Activated CD8-positive, alpha-beta memory T cell treated with anti-CD3 and anti-CD28 coated beads for 4 hours (primary cell): Measurements from ENCODE around the gene RARS2.
A peak's percentile ranks its signal among the peaks of the same experiment; 100 is the strongest.
"Not testable (repeated sequence)": the region's sequence is repeated elsewhere in the genome, so short reads cannot be mapped to it uniquely, and the experiment has no call there.

Experiments used
- DNase-seq, 2 donors: peaks; one replicate each; pipeline ENCODE4 v3.0.0-alpha.2; 2020; ENCODE audit warnings: low read depth in 2 of 2

Gene RARS2, protein sequence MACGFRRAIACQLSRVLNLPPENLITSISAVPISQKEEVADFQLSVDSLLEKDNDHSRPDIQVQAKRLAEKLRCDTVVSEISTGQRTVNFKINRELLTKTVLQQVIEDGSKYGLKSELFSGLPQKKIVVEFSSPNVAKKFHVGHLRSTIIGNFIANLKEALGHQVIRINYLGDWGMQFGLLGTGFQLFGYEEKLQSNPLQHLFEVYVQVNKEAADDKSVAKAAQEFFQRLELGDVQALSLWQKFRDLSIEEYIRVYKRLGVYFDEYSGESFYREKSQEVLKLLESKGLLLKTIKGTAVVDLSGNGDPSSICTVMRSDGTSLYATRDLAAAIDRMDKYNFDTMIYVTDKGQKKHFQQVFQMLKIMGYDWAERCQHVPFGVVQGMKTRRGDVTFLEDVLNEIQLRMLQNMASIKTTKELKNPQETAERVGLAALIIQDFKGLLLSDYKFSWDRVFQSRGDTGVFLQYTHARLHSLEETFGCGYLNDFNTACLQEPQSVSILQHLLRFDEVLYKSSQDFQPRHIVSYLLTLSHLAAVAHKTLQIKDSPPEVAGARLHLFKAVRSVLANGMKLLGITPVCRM

DNA sequence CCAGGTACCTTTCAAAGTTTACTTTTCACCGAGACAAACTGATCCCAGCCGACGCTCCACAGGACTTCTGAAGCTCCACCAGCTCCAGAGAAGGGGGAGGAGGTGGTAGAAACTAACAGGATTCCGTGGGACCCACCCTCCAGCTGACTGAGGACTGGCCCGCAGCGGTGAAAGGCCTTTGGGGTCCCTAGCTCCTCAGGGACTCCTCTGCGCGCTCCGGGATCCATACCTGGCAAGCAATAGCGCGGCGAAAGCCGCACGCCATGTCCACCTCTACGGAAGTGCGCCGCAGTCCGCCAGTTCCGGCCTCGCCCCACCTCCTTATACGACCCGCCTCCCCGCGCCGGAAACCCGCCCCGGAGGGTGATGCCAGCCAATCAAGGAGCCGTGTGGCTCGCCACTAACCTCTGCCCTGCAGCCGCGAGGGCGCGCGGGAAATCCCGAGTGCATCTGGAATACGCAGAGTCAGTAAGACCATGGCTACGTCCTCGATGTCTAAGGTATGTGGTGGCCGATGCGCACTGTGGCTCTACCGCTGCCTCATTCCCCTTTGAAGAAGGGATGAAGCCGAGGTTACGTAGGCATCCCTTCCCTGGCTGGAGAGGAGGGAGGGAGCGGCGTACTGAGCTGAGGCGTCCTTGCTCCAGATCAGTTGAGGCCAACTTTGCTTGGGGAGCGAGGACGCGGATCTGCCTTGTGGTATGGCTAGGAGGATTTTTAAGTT lies at the start of gene RARS2, which contains the start of gene ORC3:
Gene RARS2, minus strand, starts transcription at position 295 of the 724 bp plus-strand sequence. Its CDS starts 30 bp downstream, at position 265.
Gene ORC3, plus strand, starts transcription at position 443 of the 724 bp plus-strand sequence. Its CDS starts 34 bp downstream, at position 477.
- peak; percentile 85 to 88 for DNase-seq

DNA sequence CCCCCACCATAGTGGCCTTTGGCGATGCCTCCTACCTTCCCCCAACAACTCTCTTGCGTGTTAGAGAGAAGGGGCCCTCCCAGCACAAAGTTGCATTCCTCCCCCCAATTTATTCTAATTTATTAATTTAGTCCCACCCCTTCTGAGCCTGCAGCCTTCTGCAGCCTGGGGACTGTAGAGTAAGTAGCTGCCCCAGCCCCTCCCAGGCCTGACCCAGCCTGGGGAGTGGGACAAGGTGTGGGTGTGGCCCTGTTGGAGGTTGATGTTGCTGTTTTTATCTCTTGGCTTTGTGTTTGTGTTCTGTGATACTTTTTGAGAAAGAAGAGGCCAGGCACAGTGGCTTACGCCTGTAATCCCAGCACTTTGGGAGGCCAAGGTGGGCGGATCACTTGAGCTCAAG lies 49.6 kb upstream of the RARS2 start:
- DNase-seq = no peak

DNA sequence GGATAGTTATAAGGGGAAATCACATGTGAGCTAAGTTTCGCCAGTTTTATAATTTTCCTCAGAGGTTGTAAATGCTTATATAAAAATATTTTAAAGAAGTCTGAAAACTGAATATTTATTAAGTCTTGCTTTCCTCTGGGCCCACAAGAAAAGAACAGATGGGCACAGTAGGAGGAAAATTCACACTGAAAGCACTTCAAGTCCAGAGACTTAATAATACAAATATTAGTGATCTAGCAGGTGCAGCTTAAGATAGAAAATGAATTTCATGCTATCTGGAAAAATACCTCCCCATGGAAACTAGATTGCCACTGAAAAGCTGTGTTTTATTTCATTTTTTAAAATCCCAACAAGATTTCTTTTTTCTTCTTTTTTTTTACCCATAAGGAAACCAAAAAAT lies 47.3 kb upstream of the RARS2 start:
- DNase-seq = no peak

DNA sequence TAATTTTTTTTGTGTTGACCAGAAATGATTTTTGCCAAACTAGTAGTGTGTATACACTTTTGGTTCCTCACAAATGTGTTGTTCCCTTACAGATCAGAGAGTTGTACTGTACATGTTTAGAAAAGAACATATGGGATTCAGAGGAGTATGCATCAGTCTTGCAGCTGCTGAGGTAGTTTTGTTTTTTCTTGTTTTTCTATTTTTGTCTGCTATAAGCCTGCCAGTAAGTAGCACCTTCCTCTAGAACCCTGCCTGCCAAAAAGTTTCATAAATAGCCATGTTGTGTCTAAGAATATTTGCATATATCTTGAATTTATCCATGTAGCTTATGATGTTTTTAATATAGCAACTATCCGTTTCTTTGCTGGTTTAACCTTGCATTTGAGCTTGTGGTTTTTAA lies 46.5 kb upstream of the RARS2 start:
- no peak for DNase-seq

DNA sequence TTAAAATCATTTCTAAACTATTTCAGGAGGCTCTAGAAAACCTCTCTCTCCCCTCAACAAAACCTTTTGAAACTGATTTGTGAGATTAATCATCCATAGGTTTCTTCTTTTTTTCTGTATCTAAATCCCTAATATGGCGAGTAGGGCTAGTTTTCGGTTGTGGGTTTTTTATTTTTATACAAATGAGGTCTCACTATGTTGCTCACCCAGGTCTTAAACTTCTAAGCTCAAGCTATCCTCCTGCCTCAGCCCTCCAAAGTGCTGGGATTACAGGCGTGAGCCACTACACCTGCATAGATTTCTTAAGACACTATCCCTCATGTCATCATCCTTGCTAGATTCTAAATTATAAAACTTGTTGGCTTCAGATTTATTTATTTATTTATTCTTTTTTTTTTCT lies 44.1 kb upstream of the RARS2 start:
- no peak for DNase-seq

DNA sequence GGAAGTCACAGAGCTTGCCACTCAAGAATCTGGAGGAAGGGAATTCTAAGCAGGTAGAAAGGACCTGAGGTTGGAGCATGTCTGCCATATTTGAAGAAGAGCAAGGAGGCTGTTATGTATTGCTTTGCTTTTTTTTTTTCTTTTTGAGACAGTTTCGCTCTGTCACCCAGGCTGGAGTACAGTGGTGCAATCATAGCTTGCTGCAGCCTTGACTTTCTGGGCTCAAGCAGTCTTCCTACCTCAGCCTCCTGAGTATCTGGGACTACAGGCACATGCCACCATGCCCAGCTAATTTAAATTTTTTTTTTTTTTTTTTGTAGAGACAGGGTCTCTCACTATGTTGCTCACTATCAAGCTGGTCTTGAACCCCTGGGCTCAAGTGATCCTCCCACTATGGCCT lies 41.0 kb upstream of the RARS2 start:
- DNase-seq = no peak

DNA sequence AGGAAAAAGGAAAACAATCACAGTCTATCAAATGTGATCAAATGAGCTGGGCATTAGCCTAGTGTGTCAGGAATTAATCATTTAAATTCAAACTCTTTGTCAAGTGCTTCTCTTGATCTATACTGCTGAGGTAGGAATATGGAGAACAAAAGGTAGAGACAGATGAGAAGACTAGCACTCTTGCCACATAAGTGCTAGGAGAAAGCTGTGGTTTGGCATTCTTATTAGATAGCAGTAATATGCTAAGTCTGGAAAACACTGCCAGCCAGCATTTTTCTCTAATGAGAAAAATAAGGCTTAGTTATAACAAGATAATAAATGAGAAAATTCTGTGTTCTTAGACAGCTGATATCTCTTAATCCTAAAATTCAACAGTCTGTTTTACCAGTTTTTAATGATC lies 39.1 kb upstream of the RARS2 start:
- DNase-seq = no peak

DNA sequence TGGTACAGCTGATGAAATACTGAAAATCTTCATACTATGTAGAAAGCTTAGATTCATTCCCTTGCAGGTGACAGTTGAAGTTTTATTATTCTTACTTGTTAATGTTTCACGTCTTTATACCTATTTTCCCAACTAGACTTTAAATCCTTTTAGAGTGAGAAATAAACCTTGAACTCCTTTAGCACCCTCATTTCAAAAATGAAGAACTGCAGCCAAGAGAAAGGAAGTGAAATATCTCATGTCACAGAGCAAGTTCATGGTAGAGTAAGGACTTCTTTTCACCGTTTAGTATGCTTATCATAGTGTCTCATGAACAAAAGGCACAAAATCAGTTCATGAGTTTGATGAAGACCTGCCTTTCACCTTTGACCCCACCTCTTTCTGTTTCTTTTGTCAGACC lies 38.6 kb upstream of the RARS2 start:
- DNase-seq = no peak

DNA sequence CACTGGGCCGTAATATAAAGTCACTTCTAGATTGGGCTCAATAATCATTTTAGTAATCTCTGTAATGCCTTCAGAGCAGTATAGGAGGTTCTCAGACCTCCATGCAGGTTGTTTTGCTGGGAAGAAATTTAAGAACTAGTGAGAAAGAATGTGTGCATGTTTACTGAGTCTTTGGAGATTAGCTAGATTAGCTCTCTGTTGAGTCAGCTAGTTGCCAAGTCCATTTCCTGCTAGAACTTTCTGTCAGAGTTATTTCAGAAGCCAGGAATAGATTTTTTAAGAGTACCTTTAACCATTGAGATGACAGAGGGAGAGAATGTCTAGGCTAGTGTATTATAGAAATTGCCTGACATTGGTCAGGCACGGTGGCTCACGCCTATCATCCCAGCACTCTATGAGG lies 33.5 kb upstream of the RARS2 start:
- no peak for DNase-seq

DNA sequence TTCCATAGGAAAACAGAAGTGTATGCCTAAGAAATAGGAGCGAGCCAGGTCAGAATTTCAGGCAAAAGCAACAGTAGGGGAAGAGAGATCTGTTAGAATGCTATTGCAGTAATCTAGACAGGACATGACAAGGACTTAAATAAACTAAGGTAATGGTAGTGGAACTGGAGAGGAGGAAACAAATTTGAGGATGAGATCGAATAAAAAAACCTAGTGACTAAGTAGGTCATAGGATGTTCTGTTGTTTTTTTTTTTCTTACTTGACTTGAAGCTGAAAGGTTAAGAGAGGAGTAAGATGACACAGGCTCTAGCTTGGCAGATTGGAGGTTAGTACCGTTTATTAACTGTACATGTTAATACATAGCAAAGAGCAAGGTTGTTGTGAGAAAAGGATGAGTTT lies 28.7 kb upstream of the RARS2 start:
- no peak for DNase-seq

DNA sequence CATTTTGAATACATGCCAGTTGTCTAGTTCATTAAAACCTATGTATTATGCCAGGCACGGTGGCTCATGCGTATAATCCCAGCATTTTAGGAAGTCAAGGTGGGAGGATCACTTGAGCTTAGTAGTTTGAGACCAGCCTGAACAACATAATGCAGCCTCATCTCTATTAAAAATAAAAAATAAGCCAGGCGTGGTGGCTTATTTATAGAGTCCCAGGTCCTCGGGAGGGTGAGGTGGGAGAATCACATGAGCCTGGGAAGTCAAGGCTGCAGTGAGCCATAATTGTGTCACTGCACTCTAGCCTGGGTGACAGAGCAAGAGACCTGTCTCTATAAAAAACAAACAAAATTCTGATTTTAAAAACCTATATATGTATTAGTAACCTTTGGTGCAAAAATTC lies 27.6 kb upstream of the RARS2 start:
- no peak for DNase-seq

DNA sequence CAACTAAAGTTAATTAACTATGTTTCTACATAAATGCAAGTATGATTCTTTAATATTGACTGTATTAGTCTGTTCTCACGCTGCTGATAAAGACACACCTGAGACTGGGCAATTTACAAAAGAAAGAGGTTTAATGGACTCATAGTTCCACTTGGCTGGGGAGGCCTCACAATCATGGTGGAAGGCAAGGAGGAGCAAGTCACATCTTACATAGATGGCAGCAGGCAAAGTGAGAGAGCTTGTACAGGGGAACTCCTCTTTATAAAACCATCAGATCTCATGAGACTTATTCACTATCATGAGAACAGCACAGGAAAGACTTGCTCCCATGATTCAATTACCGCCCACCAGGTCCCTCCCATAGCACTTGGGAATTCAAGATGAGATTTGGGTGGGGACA lies 23.2 kb upstream of the RARS2 start:
- DNase-seq = not testable (repeated sequence)

DNA sequence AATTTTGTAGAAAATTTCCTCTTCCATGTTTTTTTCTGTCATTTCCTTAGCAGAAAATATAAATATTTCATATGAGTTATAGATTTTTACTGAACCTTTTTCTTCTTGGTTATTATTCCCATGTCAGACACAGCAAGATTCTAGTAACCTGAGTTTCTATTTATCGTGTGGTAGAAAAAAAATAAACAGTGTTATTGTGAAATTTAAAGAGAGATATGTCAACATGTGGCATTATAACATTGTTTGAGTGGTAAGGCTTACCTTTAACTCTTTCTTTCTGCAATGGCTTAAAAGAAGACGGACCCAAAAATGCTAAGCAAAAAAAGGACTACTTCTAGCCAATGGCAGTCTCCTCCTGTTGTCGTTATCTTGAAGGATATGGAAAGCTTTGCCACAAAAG lies 19.0 kb upstream of the RARS2 start:
- no peak for DNase-seq

DNA sequence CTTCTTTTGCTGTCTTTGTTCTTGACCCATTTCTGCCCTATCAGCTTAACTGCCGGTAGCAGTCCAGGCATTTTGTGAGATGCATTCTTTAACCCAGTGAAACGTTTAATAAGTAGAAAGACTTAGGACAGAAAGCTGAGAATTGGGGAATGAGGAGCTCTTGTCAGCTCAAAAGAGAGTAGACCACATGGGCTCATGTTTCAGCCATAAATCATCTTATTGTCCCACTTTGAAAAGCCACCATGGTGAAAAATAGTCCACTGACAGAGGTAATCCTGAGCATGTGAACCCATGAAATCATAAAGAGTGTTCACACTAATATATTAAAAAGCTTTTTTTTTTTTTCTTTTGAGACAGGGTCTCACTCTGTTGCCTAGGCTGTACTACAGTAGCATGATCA lies 16.4 kb upstream of the RARS2 start:
- no peak for DNase-seq

DNA sequence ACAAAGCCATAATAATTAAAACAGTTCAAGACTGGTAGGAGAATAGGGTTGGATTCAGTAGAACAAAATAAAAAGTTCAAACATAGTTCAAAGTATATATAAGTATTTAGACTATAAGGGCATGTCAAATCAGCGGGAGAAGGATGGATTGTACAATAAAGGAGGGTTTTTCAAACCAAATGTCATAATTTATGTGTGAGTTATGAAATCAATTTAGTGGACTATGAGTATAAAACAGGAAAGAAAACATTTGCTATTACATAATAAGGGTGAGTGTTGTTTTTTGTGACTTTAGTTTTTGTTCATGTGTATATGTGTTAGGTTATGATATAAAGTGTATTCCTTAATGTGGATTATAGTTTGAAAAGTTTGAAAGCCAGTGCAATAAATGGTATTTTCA lies 10.8 kb upstream of the RARS2 start:
- DNase-seq = no peak

DNA sequence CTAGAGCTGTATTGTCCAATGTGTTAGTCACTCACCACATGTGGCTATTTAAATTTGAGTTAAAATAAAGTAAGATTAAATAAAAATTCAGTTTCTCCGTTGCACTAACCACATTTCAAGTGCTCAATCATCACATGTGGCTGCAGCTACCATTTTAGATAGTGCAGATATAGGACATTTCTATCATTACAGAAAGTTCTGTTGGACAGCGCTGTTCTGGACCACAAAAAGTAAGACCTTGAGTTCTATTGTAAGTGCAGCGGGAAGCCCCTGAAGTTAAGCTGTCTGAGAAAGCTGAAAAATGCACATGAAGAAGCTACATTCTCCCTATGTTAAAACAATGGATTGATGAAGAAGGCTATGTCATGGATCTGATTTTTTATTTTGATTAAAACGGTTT lies 1.2 kb upstream of the RARS2 start:
- DNase-seq = no peak

DNA sequence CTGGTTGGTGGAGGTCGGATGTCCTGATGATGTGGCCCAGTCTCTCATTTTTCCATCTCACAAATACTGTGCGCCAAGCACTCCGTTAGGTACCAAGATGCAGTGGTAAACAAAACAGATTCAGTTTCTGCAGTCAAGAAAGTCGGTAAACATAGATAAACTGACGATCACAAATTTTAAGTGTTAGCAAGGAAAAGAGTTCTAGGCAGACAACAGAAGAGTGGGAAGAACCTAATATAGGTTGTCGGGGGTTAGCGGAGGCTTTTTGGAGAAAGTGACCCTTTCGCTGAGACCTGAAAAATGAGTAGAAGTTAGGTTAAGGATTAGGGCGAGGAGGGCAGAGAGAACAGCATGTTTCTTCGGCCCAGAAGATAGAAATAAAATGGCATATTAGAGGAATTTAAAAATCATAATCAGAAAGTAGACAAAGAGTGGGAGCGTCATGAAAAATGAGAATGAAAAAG lies 662 bp upstream of the RARS2 start:
- DNase-seq = no peak

DNA sequence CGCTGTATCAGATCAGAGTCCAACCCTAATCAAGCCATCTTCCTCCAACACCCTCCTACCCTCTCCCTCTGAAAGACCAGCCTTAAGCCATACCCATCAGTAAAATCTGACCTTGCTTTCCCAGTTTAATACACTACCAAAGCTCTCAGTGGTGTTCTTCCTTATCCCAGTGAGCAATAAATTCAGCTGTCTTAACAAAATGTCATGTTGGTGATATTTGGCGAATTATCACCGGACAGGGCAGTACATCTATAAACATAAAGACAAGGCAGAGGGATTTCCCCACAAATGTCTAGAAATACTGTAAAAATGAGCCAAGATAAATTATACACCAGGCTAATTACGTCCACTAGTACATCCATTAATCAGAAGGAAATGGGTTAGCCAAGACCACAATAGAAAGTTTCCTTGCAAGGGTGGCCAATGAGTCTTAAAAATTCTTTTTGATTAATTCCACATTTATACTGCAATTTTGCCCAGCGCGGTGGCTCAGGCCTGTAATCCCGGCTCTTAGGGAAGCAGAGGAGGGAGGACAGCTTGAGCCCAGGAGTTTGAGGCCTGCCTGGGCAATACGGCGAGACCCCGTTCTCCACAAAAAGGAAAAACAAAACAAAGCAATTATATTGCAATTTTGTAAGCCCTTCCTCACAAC lies 905 bp downstream of the RARS2 start:
- DNase-seq = no peak

DNA sequence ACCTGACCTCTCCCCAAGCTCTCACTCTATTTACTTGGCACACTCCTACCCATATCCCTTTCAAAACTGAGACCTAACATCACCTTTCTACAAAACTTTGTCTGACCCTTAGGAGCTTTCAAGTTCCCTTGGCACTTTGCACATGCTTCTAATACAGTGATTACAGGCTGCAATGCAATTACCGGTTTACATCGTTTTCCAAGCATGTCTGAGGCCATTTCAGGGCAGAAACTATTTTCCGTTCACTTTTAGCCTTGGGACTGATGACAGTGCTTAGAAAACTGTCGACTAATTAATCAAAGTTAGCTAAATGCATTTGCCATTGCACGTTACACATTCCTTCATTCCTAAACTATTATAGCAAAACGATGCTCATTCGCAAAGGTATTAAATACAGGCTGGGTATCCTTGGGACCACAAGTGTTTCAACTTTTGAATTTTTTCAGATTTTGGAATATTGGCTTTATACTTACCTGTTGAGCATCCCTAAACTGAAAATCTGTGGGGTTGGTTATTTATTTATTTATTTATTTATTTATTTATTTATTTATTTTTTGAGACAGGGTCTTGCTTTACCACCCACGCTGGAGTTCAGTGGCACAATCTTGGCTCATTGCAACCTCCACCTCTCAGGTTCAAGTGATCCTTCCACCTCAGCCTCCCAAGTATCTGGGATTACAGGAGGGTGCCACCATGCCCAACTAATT lies 3.3 kb downstream of the RARS2 start:
- DNase-seq = no peak

DNA sequence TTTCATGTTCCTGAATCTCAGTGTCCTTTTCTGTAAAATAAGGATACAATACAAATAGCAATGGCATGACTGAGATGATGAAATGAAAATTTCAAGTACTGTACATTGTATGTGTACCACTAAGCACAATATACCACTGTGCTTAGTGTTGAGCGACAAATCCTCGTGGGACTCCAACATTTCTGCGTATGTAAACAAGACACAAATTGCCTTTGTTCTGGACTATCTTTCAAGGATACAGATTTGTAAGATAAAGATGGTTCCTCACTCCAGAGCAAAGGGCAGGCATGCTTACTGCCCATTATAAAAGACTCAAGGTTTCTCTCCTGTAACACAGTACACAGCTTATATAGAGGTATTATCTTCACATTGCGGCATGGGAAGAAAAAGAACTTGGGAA lies 6.0 kb downstream of the RARS2 start:
- DNase-seq = no peak

DNA sequence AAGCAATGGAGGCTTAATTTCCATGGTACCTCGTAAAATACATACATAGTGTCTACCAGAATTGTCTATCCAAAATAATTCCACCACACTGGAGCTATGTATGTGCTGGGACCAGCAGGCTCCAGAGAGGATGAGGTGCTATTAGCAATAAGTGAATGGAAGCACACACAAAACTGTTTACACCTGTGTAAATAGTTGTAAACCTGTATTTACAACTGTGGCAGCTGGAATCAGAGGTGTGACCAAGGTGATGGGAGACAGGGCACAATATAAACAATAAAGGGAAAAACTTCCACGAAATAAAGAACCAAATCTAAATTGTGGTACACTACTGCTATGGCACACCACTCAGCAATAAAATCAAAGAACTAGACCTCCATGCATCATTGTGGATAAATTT lies 14.4 kb downstream of the RARS2 start:
- no peak for DNase-seq
